ENCODE measurements around the gene GTF2A1. TPM values are rescaled to one million over a fixed set of nuclear protein-coding genes. Genes with fewer than 3 reads are reported as not detected.

GTF2A1 gene
- total RNA-seq, 1 experiment from 2014 or later, result 49.0 TPM

DNA sequence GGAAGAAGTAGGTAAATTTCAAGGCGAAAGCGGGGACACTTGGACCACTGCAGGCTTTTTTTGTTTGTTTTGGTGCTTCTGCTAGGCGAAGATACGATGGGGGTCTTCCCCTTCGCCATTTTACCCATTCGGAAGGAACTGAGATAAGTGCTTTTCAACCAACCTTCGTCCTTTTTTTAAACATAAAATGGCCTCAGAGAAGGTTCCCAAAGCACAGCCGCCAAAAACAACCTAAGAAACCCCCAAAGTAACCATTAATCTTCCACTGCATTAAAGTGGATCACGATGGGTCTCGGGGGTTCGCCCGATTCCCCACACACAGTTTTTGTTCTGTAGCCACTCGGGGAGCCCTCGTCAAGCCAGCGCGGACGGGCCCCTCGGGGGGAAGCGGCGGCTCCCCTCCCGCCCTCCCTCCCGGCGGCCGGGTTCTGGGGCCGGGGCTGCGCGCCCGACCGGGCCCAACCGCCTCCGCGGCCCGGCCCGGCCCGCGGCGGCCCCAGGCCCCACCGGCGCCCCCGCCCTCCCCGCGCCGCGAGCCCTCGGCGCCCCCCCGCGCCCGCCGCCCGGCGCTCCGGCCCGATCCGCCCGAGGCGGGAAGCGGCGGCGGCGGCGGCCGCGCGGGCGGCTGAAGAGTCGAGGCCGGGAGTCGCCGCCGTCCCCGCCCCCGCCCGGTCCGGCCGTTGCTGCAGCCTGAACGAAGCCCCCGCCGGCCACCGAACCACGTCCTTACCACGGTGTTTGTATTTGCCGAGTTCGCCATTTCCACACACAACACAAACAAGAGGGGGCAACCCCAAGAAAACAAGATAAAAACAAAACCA lies 790 bp downstream of the GTF2A1 start:
- Mint-ChIP-seq H3K9me3 (no peaks in the 10 kb centered on the region), H3K4me3 (peak overlapping the region; percentile 96), H3K36me3 (peaks cover 20% of the 10 kb centered on the region), H3K4me1 (peaks cover 31% of the 10 kb centered on the region), H3K27me3 (ENCODE audit: low read depth) (peaks cover 4% of the 10 kb centered on the region; the same call in 1 of the 2 replicates), H3K27ac (peak overlapping the region; percentile 98)
- ChIA-PET POLR2A (interaction anchor here (0.6 to 1.8 kb wide), 9 partner anchors 12 to 401 kb away, joined by 3 to 18 read pairs (median 4); no protein-coding TSS in a partner anchor), CTCF (interaction anchor here (0.6 to 1.0 kb wide), 5 partner anchors 49 to 233 kb away, joined by 3 to 6 read pairs (median 4); no protein-coding TSS in a partner anchor)
- ATAC-seq (no peak), DNase-seq (ENCODE audit: low spot score) (peak; percentile 30)
- TF ChIP-seq IRF2 (CRISPR knock-in tag; IDR thresholded peaks at IDR 0.05; ENCODE audit: borderline replicate concordance, low read depth), result no peak
- no peak for TF ChIP-seq ESRRA (CRISPR knock-in tag; IDR thresholded peaks at IDR 0.05; ENCODE audit: borderline replicate concordance)
- no peak for TF ChIP-seq ATF1 (CRISPR knock-in tag; IDR thresholded peaks at IDR 0.05)
- no peak for TF ChIP-seq FOXJ3 (CRISPR knock-in tag; IDR thresholded peaks at IDR 0.05; ENCODE audit: borderline replicate concordance)
- no peak for TF ChIP-seq CREM (CRISPR knock-in tag; IDR thresholded peaks at IDR 0.05)
- TF ChIP-seq, protein P1, sequence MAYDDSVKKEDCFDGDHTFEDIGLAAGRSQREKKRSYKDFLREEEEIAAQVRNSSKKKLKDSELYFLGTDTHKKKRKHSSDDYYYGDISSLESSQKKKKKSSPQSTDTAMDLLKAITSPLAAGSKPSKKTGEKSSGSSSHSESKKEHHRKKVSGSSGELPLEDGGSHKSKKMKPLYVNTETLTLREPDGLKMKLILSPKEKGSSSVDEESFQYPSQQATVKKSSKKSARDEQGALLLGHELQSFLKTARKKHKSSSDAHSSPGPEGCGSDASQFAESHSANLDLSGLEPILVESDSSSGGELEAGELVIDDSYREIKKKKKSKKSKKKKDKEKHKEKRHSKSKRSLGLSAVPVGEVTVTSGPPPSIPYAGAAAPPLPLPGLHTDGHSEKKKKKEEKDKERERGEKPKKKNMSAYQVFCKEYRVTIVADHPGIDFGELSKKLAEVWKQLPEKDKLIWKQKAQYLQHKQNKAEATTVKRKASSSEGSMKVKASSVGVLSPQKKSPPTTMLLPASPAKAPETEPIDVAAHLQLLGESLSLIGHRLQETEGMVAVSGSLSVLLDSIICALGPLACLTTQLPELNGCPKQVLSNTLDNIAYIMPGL (CRISPR knock-in tag; IDR thresholded peaks at IDR 0.05), result no peak; the same call in 1 of the 2 replicates
- no peak for TF ChIP-seq ZNF416 (CRISPR knock-in tag; IDR thresholded peaks at IDR 0.05)
- TF ChIP-seq, protein P2, sequence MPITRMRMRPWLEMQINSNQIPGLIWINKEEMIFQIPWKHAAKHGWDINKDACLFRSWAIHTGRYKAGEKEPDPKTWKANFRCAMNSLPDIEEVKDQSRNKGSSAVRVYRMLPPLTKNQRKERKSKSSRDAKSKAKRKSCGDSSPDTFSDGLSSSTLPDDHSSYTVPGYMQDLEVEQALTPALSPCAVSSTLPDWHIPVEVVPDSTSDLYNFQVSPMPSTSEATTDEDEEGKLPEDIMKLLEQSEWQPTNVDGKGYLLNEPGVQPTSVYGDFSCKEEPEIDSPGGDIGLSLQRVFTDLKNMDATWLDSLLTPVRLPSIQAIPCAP (CRISPR knock-in tag; IDR thresholded peaks at IDR 0.05), result no peak
- TF ChIP-seq, protein P3, sequence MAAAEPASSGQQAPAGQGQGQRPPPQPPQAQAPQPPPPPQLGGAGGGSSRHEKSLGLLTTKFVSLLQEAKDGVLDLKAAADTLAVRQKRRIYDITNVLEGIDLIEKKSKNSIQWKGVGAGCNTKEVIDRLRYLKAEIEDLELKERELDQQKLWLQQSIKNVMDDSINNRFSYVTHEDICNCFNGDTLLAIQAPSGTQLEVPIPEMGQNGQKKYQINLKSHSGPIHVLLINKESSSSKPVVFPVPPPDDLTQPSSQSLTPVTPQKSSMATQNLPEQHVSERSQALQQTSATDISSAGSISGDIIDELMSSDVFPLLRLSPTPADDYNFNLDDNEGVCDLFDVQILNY (CRISPR knock-in tag; IDR thresholded peaks at IDR 0.05), result no peak
- TF ChIP-seq, protein P4, sequence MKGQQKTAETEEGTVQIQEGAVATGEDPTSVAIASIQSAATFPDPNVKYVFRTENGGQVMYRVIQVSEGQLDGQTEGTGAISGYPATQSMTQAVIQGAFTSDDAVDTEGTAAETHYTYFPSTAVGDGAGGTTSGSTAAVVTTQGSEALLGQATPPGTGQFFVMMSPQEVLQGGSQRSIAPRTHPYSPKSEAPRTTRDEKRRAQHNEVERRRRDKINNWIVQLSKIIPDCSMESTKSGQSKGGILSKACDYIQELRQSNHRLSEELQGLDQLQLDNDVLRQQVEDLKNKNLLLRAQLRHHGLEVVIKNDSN (CRISPR knock-in tag; IDR thresholded peaks at IDR 0.05), result no peak
- no peak for TF ChIP-seq ZNF121 (CRISPR knock-in tag; IDR thresholded peaks at IDR 0.05)
- no peak for TF ChIP-seq KAT7 (CRISPR knock-in tag; IDR thresholded peaks at IDR 0.05; ENCODE audit: borderline replicate concordance)
- TF ChIP-seq, protein P5, sequence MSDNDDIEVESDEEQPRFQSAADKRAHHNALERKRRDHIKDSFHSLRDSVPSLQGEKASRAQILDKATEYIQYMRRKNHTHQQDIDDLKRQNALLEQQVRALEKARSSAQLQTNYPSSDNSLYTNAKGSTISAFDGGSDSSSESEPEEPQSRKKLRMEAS (CRISPR knock-in tag; IDR thresholded peaks at IDR 0.05), result no peak
- TF ChIP-seq, protein P6, sequence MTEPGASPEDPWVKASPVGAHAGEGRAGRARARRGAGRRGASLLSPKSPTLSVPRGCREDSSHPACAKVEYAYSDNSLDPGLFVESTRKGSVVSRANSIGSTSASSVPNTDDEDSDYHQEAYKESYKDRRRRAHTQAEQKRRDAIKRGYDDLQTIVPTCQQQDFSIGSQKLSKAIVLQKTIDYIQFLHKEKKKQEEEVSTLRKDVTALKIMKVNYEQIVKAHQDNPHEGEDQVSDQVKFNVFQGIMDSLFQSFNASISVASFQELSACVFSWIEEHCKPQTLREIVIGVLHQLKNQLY (CRISPR knock-in tag; IDR thresholded peaks at IDR 0.05), result no peak
- no peak for TF ChIP-seq NFYB (CRISPR knock-in tag; conservative IDR thresholded peaks at IDR 0.05; ENCODE audit: low read depth)
- TF ChIP-seq, protein P7, sequence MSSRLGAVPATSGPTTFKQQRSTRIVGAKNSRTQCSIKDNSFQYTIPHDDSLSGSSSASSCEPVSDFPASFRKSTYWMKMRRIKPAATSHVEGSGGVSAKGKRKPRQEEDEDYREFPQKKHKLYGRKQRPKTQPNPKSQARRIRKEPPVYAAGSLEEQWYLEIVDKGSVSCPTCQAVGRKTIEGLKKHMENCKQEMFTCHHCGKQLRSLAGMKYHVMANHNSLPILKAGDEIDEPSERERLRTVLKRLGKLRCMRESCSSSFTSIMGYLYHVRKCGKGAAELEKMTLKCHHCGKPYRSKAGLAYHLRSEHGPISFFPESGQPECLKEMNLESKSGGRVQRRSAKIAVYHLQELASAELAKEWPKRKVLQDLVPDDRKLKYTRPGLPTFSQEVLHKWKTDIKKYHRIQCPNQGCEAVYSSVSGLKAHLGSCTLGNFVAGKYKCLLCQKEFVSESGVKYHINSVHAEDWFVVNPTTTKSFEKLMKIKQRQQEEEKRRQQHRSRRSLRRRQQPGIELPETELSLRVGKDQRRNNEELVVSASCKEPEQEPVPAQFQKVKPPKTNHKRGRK (CRISPR knock-in tag; IDR thresholded peaks at IDR 0.05; ENCODE audit: borderline replicate concordance), result no peak
- TF ChIP-seq ZNF138 (CRISPR knock-in tag; conservative IDR thresholded peaks at IDR 0.05), result no peak
- no peak for TF ChIP-seq ZBTB21 (CRISPR knock-in tag; IDR thresholded peaks at IDR 0.05; ENCODE audit: borderline replicate concordance)
- TF ChIP-seq, protein P8, sequence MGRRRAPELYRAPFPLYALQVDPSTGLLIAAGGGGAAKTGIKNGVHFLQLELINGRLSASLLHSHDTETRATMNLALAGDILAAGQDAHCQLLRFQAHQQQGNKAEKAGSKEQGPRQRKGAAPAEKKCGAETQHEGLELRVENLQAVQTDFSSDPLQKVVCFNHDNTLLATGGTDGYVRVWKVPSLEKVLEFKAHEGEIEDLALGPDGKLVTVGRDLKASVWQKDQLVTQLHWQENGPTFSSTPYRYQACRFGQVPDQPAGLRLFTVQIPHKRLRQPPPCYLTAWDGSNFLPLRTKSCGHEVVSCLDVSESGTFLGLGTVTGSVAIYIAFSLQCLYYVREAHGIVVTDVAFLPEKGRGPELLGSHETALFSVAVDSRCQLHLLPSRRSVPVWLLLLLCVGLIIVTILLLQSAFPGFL (CRISPR knock-in tag; IDR thresholded peaks at IDR 0.05; ENCODE audit: borderline replicate concordance), result no peak
- TF ChIP-seq, protein P9, sequence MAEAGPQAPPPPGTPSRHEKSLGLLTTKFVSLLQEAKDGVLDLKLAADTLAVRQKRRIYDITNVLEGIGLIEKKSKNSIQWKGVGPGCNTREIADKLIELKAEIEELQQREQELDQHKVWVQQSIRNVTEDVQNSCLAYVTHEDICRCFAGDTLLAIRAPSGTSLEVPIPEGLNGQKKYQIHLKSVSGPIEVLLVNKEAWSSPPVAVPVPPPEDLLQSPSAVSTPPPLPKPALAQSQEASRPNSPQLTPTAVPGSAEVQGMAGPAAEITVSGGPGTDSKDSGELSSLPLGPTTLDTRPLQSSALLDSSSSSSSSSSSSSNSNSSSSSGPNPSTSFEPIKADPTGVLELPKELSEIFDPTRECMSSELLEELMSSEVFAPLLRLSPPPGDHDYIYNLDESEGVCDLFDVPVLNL (CRISPR knock-in tag; IDR thresholded peaks at IDR 0.05; ENCODE audit: borderline replicate concordance, low read depth), result no peak
